Activated T-helper 2 cell treated with anti-CD3 and anti-CD28 coated beads, Interferon-gamma antibody, Interleukin-2, Interleukin-4, amounts not matched to agents 10 μg/mL and 5 μg/mL and 100 μg/mL, durations not matched to agents 14 hours and 24 hours and 36 hours (primary cell): ENCODE results near the gene SORBS1. TPM values are rescaled to one million over a fixed set of nuclear protein-coding genes. Genes with fewer than 3 reads are reported as not detected.

Experiments
- DNase-seq: peaks from one replicate; pipeline ENCODE4 v3.0.0; 2021; ENCODE audit warnings: low spot score
- H3K27ac Mint-ChIP-seq: one replicate; pipeline ENCODE4 v1.8.0; 2021; ENCODE audit warnings: mixed read lengths
- H3K27me3 Mint-ChIP-seq: one replicate; pipeline ENCODE4 v1.8.0; 2021; ENCODE audit warnings: low read depth, mixed read lengths
- H3K36me3 Mint-ChIP-seq: one replicate; pipeline ENCODE4 v1.8.0; 2021; ENCODE audit warnings: low read depth, mixed read lengths
- H3K4me1 Mint-ChIP-seq: one replicate; pipeline ENCODE4 v1.8.0; 2021; ENCODE audit warnings: low read depth, mixed read lengths
- H3K4me3 Mint-ChIP-seq: one replicate; pipeline ENCODE4 v1.8.0; 2021; ENCODE audit warnings: low read depth, mild to moderate bottlenecking, moderate library complexity, mixed read lengths
- H3K9me3 Mint-ChIP-seq: one replicate; pipeline ENCODE4 v1.8.0; 2021; ENCODE audit warnings: mixed read lengths
- intact Hi-C: fragments of 100-400 bp; cut with micrococcal nuclease; formaldehyde crosslinking; loops from one replicate; pipeline ENCODE4 v1.15.1; 2023
- total RNA-seq: library from RNA; stranded (reverse); gene quantifications from 2 replicates; pipeline ENCODE4 v1.2.3, GENCODE V29; 2022

Gene SORBS1
- total RNA-seq, 1 donor from 2014 or later = 0.43 TPM

DNA sequence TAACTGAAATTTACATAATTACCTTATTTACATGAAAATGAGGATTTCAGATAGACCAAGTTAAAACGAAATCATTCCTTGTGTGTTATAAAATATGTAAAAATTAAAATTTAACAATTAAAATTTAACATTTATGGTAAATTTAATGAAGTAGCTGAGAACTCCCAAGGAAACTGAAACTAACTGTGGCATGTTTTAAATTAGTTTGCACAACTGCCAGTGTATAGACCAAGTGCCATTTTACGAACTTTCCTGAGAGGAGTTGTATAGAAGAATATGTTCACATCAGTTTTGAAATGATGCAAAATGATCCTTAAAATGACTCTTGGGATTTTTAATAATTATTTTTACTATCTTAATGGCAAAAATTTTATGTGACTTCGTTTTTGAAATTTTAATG is 293.9 kb downstream of the SORBS1 start:
- H3K27ac Mint-ChIP-seq = no peak overlapping the region
- H3K4me3 Mint-ChIP-seq = no peak overlapping the region
- no peaks in the 10 kb centered on the region for H3K9me3 Mint-ChIP-seq
- DNase-seq = no peak
- peaks cover 4% of the 10 kb centered on the region for H3K4me1 Mint-ChIP-seq
- H3K27me3 Mint-ChIP-seq = peaks cover 3% of the 10 kb centered on the region
- H3K36me3 Mint-ChIP-seq = peaks cover 3% of the 10 kb centered on the region
- intact Hi-C loops = no loop called here

DNA sequence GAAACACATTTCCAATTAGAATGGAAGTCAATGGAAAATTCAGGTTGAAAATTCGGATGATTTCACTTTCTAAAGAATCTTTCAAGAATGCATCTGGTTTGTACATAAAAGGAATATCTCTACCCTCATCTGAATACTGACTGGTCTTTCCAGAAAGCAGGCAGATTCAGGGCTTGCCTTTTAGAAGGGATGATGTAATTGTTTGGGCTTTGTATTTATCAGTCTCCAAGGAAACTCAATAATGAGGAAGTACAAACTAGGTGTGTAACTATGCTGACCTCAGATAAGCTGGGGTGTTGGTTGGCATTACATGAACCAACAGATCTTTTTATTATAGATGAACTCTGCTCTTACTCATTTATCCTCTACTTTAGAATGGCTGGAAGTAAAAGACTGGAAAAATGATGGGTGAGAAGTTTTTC is 294.5 kb downstream of the SORBS1 start:
- Mint-ChIP-seq H3K27me3 (peaks cover 3% of the 10 kb centered on the region), H3K27ac (no peak overlapping the region), H3K36me3 (peaks cover 3% of the 10 kb centered on the region)

GRCh38 chr10:95265572-95265971 is 295.6 kb downstream of the SORBS1 start:
- no peaks in the 10 kb centered on the region for H3K9me3 Mint-ChIP-seq
- H3K27me3 Mint-ChIP-seq = peaks cover 3% of the 10 kb centered on the region
- H3K4me3 Mint-ChIP-seq = no peak overlapping the region
- peaks cover 3% of the 10 kb centered on the region for H3K36me3 Mint-ChIP-seq
- DNase-seq = no peak
- intact Hi-C loops = no loop called here
- H3K27ac Mint-ChIP-seq = no peak overlapping the region
- peaks cover 4% of the 10 kb centered on the region for H3K4me1 Mint-ChIP-seq

More for the DNA sequence above, 294.5 kb downstream of the SORBS1 start:
- H3K9me3 Mint-ChIP-seq = no peaks in the 10 kb centered on the region
- H3K4me1 Mint-ChIP-seq = peaks cover 4% of the 10 kb centered on the region
- DNase-seq = no peak
- H3K4me3 Mint-ChIP-seq = no peak overlapping the region
- intact Hi-C loops = no loop called here

DNA sequence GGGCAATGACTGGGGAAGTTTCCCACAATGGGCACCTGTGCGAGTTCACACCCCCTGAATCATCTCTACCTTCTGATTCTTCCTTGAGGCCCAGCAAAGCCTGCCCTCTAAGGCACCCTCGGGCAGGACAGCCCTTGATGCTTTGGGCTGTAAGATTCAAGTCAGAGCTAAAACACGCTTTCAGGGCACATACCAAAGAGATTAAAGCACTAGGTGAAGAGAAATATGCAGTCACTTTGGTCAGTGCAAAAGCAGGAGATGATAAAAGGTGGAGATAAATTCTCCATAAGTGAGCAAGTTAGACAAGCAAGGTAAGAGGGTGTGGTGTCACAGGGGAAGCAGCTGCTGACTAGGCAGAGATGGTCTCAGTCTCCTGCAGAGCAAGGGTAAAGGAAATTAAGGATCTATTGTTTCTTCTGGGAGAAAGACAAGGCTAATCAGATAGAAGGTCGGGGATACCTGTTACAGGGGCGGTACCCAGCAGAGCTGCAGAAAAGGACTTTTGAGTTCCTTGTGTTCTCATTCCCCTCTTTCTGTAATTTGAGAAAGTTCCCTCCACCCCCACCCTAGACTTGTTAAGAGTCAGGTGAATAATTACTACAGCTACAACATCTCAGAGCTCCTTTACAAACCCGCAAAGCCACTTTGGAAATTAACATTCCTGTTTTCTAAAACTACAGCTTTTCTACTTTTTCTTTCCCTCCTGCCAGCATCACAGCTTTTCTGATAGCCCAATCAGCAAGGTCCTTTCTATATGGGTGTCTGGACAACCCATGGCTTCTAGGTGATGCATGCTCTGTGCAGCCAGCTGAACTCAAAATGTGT is 296.7 kb downstream of the SORBS1 start:
- H3K4me1 Mint-ChIP-seq = peaks cover 4% of the 10 kb centered on the region
- no peak overlapping the region for H3K4me3 Mint-ChIP-seq
- intact Hi-C loops = no loop called here
- H3K27me3 Mint-ChIP-seq = peaks cover 3% of the 10 kb centered on the region
- H3K27ac Mint-ChIP-seq = no peak overlapping the region
- H3K9me3 Mint-ChIP-seq = no peaks in the 10 kb centered on the region
- peaks cover 3% of the 10 kb centered on the region for H3K36me3 Mint-ChIP-seq
- DNase-seq = no peak

DNA sequence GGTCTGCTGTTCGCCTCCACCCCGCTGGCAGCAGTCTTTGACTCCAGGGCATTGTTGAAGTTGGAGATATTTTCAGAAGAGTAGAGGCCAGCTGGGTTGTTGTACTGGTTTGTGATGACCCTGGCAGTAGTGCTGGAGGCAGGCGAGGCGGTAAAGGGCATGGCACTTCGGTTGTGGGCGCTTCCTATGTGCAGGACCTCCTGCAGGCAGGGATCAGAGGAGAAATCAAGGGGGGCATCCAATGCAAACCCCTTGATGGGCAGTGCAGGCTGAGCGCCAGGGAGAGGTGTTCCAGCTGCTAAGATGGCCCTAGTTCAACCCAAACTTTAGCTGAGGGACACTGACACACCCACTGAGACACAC is 297.3 kb downstream of the SORBS1 start:
- no peak overlapping the region for H3K4me3 Mint-ChIP-seq

DNA sequence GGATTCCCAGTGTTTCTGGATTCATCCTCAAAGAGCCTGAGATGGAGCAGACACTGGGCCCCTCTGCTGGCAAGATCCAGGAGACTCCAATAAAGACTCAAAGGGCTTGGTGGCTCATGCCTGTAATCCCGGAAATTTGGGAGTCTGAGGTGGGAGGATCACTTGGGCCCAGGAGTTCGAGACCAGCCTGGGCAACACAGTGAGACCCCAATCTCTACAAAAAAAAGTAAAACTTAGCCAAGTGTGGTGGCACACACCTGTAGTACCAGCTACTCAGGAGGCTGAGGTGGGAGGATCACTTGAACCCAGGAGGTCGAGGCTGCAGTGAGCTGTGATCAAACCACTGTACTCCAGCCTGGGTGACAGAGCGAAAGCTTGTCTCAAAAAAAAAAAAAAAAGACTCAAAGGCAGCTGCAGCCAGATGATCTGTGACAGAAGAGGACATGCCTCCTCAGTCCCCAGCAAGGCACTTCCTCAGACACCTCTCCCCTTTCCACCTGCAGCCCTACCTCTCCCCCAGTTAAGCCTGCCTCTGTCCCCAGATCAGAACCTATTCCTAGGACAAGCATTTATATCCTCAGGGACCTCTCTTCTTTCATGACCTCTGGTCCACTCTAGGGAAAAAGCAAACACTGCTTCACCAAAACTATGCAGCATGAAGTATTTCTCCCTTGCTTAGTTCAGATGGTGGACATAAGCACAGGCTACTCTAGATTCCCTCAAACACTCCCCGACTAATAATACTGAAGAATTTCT is 298.2 kb downstream of the SORBS1 start:
- H3K27ac Mint-ChIP-seq = no peak overlapping the region
- peaks cover 5% of the 10 kb centered on the region for H3K36me3 Mint-ChIP-seq
- peaks cover 3% of the 10 kb centered on the region for H3K27me3 Mint-ChIP-seq
- no peak overlapping the region for H3K4me3 Mint-ChIP-seq
- intact Hi-C loops = no loop called here
- H3K4me1 Mint-ChIP-seq = peaks cover 4% of the 10 kb centered on the region
- DNase-seq = no peak
- no peaks in the 10 kb centered on the region for H3K9me3 Mint-ChIP-seq

More for the DNA sequence above, 297.3 kb downstream of the SORBS1 start:
- no peak for DNase-seq
- intact Hi-C loops = no loop called here
- H3K27ac Mint-ChIP-seq = no peak overlapping the region
- H3K36me3 Mint-ChIP-seq = peaks cover 3% of the 10 kb centered on the region
- peaks cover 3% of the 10 kb centered on the region for H3K27me3 Mint-ChIP-seq
- peaks cover 4% of the 10 kb centered on the region for H3K4me1 Mint-ChIP-seq
- H3K9me3 Mint-ChIP-seq = no peaks in the 10 kb centered on the region

GRCh38 chr10:95261926-95262325 is 299.2 kb downstream of the SORBS1 start:
- intact Hi-C loops = no loop called here
- no peaks in the 10 kb centered on the region for H3K9me3 Mint-ChIP-seq
- no peak overlapping the region for H3K4me3 Mint-ChIP-seq
- H3K4me1 Mint-ChIP-seq = peaks cover 4% of the 10 kb centered on the region
- H3K27ac Mint-ChIP-seq = no peak overlapping the region
- H3K36me3 Mint-ChIP-seq = peaks cover 8% of the 10 kb centered on the region
- H3K27me3 Mint-ChIP-seq = peaks cover 3% of the 10 kb centered on the region
- DNase-seq = no peak

Other genes with a start within 250 kb of the SORBS1 start
- 121 and 127 TPM in 2 replicates for gene ALDH18A1, start 95.3 kb upstream of the SORBS1 start, total RNA-seq
- gene TCTN3, start 132.6 kb upstream of the SORBS1 start, total RNA-seq = 66.5 and 71.3 TPM in 2 replicates
- 37.1 and 37.5 TPM in 2 replicates for gene ENTPD1, start 194.8 kb upstream of the SORBS1 start, total RNA-seq